GM12873 (cell line): Measurements from ENCODE around the gene CAPN10.

Experiments
- CTCF ChIP-seq: IDR thresholded peaks from 2 replicates; pipeline ENCODE4 v1.5.1; 2012; ENCODE audit warnings: low read depth, mild to moderate bottlenecking, moderate library complexity, low read length, control low read depth; ENCODE audit not compliant: insufficient read depth; ENCODE audit errors: missing control alignments

The CAPN10 gene

GRCh38 chr2:240624011-240624949 lies 37.7 kb downstream of the CAPN10 start:
- TF ChIP-seq CTCF, result no peak

GRCh38 chr2:240624950-240625621 lies 38.6 kb downstream of the CAPN10 start, which contains the start of gene GPR35:
GPR35 (plus strand) TSS chr2:240625480; CDS start chr2:240629953, 4,473 bp downstream.
- peak; percentile 17 for TF ChIP-seq CTCF

GRCh38 chr2:240626531-240627300 lies 40.2 kb downstream of the CAPN10 start:
- TF ChIP-seq CTCF, result no peak

GRCh38 chr2:240627736-240628506 lies 41.4 kb downstream of the CAPN10 start:
- TF ChIP-seq CTCF, result no peak

GRCh38 chr2:240628507-240628807 lies 41.9 kb downstream of the CAPN10 start:
- TF ChIP-seq CTCF, result no peak

- TF ChIP-seq CTCF, result no peak
These were observed 42.5 kb downstream of the CAPN10 start for GRCh38 chr2:240628808-240629618.
